IMR-90 (cell line): ENCODE data around the gene TTLL11. TPM values are rescaled to one million over a fixed set of nuclear protein-coding genes. Genes with fewer than 3 reads are reported as not detected.

ENCODE experiments used
- ATAC-seq: fragments of 200-7000 bp; cut with Tn5 transposase; 2 replicates; pipeline ENCODE4 v1.9.1; 2020; ENCODE audit warnings: low read depth, mild to moderate bottlenecking, moderate library complexity
- BruUV-seq: library from RNA; stranded (reverse); fragments of 400-500 nt; replicated peaks from 2 replicates; lab custom pipeline; 2021; lab: Mats Ljungman, UMichigan
- CTCF ChIA-PET: fragments of 300-600 bp; formaldehyde crosslinking; extraction: SDS; loops from one replicate; lab custom pipeline; 2021; ENCODE audit warnings: antibody characterized with exemption; lab: Yijun Ruan, JAX
- POLR2A ChIA-PET: fragments of 300-600 bp; sonication (Branson Sonifier 250); formaldehyde crosslinking; loops from one replicate; lab custom pipeline; 2022; ENCODE audit warnings: antibody characterized with exemption; ENCODE audit not compliant: unreplicated experiment; lab: Charles Lee
- DNase-seq: peaks from one replicate; pipeline ENCODE4 v3.0.0; 2013
- H2AFZ ChIP-seq: replicated peaks from 2 replicates; pipeline ENCODE3; 2013; ENCODE audit warnings: low read length, mild to moderate bottlenecking; ENCODE audit not compliant: poor library complexity
- H2AK5ac ChIP-seq: 2 replicates; pipeline ENCODE4 v1.6.1; 2013; ENCODE audit warnings: low read depth, low read length, inconsistent platforms
- H2AK9ac ChIP-seq: replicated peaks from 2 replicates; pipeline ENCODE3; 2013; ENCODE audit warnings: mild to moderate bottlenecking, low read depth, low read length, moderate library complexity; ENCODE audit not compliant: poor library complexity
- H2BK120ac ChIP-seq: 2 replicates; pipeline ENCODE4 v1.6.1; 2013; ENCODE audit warnings: low read depth, low read length, inconsistent platforms
- H2BK15ac ChIP-seq: 3 replicates; pipeline ENCODE4 v1.6.1; 2013; ENCODE audit warnings: low read depth, low read length, inconsistent platforms
- H2BK20ac ChIP-seq: 2 replicates; pipeline ENCODE4 v1.6.1; 2013; ENCODE audit warnings: low read depth, mild to moderate bottlenecking, inconsistent platforms, low read length, moderate library complexity
- H2BK5ac ChIP-seq: 2 replicates; pipeline ENCODE4 v1.6.1; 2013; ENCODE audit warnings: mild to moderate bottlenecking, low read depth, low read length, inconsistent platforms; ENCODE audit not compliant: poor library complexity, severe bottlenecking
- H3K14ac ChIP-seq: replicated peaks from 2 replicates; pipeline ENCODE4 v1.6.1; 2013; ENCODE audit warnings: low read depth, low read length, inconsistent platforms
- H3K18ac ChIP-seq: 2 replicates; pipeline ENCODE4 v1.6.1; 2013; ENCODE audit warnings: low read depth, low read length, control low read depth
- H3K23ac ChIP-seq: 2 replicates; pipeline ENCODE4 v1.6.1; 2013; ENCODE audit warnings: low read depth, low read length, inconsistent platforms
- H3K27ac ChIP-seq: 2 replicates; pipeline ENCODE4 v1.5.1; 2013; ENCODE audit warnings: mild to moderate bottlenecking, control low read depth, low read length; ENCODE audit not compliant: insufficient read depth
- H3K27me3 ChIP-seq: 2 replicates; pipeline ENCODE4 v1.6.1; 2013; ENCODE audit warnings: low read length; ENCODE audit not compliant: control insufficient read depth, insufficient read depth
- H3K36me3 ChIP-seq: 2 replicates; pipeline ENCODE4 v1.6.1; 2013; ENCODE audit warnings: low read length, mixed read lengths; ENCODE audit not compliant: control insufficient read depth, insufficient read depth
- H3K4ac ChIP-seq: 2 replicates; pipeline ENCODE4 v1.6.1; 2013; ENCODE audit warnings: low read depth, low read length, inconsistent platforms
- H3K4me1 ChIP-seq: 2 replicates; pipeline ENCODE4 v1.6.1; 2013; ENCODE audit warnings: low read length, mixed read lengths; ENCODE audit not compliant: control insufficient read depth, insufficient read depth
- H3K4me2 ChIP-seq: 2 replicates; pipeline ENCODE4 v1.6.1; 2013; ENCODE audit warnings: low read depth, mild to moderate bottlenecking, control low read depth, low read length, moderate library complexity
- H3K4me3 ChIP-seq: 2 replicates; pipeline ENCODE4 v1.5.1; 2013; ENCODE audit warnings: low read depth, mild to moderate bottlenecking, control low read depth, low read length, moderate library complexity; ENCODE audit not compliant: insufficient read depth
- H3K56ac ChIP-seq: 2 replicates; pipeline ENCODE4 v1.6.1; 2013; ENCODE audit warnings: low read length, inconsistent platforms; ENCODE audit not compliant: insufficient read depth; ENCODE audit errors: extremely low read depth
- H3K79me1 ChIP-seq, 2 experiments: 2 replicates each; pipeline ENCODE4 v1.6.1; 2013; ENCODE audit warnings: low read length in 2 of 2, inconsistent platforms in 1 of 2, low read depth in 1 of 2
- H3K9ac ChIP-seq: 2 replicates; pipeline ENCODE4 v1.6.1; 2013; ENCODE audit warnings: low read depth, low read length, control low read depth
- H3K9me1 ChIP-seq: 2 replicates; pipeline ENCODE4 v1.6.1; 2013; ENCODE audit warnings: low read length, inconsistent platforms; ENCODE audit not compliant: insufficient read depth
- H3K9me3 ChIP-seq: 2 replicates; pipeline ENCODE4 v1.6.1; 2013; ENCODE audit warnings: low read length; ENCODE audit not compliant: control insufficient read depth, insufficient read depth
- H4K20me1 ChIP-seq: 2 replicates; pipeline ENCODE4 v1.6.1; 2013; ENCODE audit warnings: low read length, inconsistent platforms; ENCODE audit not compliant: insufficient read depth
- H4K5ac ChIP-seq: 2 replicates; pipeline ENCODE4 v1.6.1; 2013; ENCODE audit warnings: mild to moderate bottlenecking, low read depth, low read length, control low read depth
- H4K8ac ChIP-seq, 2 experiments: 2 replicates each; pipeline ENCODE4 v1.6.1; 2013; ENCODE audit warnings: low read depth in 2 of 2, low read length in 2 of 2, control low read depth in 1 of 2, inconsistent platforms in 1 of 2
- H4K91ac ChIP-seq: 2 replicates; pipeline ENCODE4 v1.6.1; 2013; ENCODE audit warnings: low read depth, low read length, inconsistent platforms; ENCODE audit not compliant: insufficient read depth
- BHLHE40 ChIP-seq: fragments of 150-350 bp; IDR thresholded peaks from 2 replicates; pipeline ENCODE4 v1.6.1; 2016; ENCODE audit warnings: mild to moderate bottlenecking, low read depth, low read length
- CEBPB ChIP-seq: IDR thresholded peaks from 2 replicates; pipeline ENCODE4 v1.6.1; 2012; ENCODE audit warnings: low read depth, low read length, improper control_type of control experiment
- CHD1 ChIP-seq: IDR thresholded peaks from 2 replicates; pipeline ENCODE4 v1.6.1; 2012; ENCODE audit warnings: low read depth, low read length, improper control_type of control experiment
- CTCF ChIP-seq: conservative IDR thresholded peaks from 2 replicates; pipeline ENCODE4 v1.5.1; 2012; ENCODE audit warnings: mild to moderate bottlenecking, low read depth, low read length, improper control_type of control experiment
- ELK1 ChIP-seq: fragments of 150-350 bp; IDR thresholded peaks from 2 replicates; pipeline ENCODE4 v1.6.1; 2016; ENCODE audit warnings: low read depth, mild to moderate bottlenecking, low read length, moderate library complexity, borderline replicate concordance
- FOS ChIP-seq: fragments of 150-350 bp; IDR thresholded peaks from 2 replicates; pipeline ENCODE4 v1.6.1; 2016; ENCODE audit warnings: low read depth, low read length
- MAFK ChIP-seq: IDR thresholded peaks from 2 replicates; pipeline ENCODE4 v1.6.1; 2012; ENCODE audit warnings: low read depth, low read length, improper control_type of control experiment
- MAZ ChIP-seq: IDR thresholded peaks from 2 replicates; pipeline ENCODE4 v1.6.1; 2012; ENCODE audit warnings: low read depth, mild to moderate bottlenecking, low read length, improper control_type of control experiment, moderate library complexity, borderline replicate concordance
- MXI1 ChIP-seq: IDR thresholded peaks from 2 replicates; pipeline ENCODE4 v1.6.1; 2012; ENCODE audit warnings: low read depth, mild to moderate bottlenecking, low read length, moderate library complexity, borderline replicate concordance
- NFE2L2 ChIP-seq: fragments of 150-350 bp; IDR thresholded peaks from 2 replicates; pipeline ENCODE4 v1.6.1; 2016; ENCODE audit warnings: low read depth, mild to moderate bottlenecking, low read length
- POLR2A ChIP-seq: IDR thresholded peaks from 2 replicates; pipeline ENCODE4 v1.6.1; 2012; ENCODE audit warnings: mild to moderate bottlenecking, low read depth, low read length
- RAD21 ChIP-seq: IDR thresholded peaks from 2 replicates; pipeline ENCODE4 v1.6.1; 2012; ENCODE audit warnings: low read length, improper control_type of control experiment
- RCOR1 ChIP-seq: IDR thresholded peaks from 2 replicates; pipeline ENCODE4 v1.6.1; 2012; ENCODE audit warnings: mild to moderate bottlenecking, low read length, improper control_type of control experiment; ENCODE audit not compliant: insufficient replicate concordance
- RFX5 ChIP-seq: IDR thresholded peaks from 2 replicates; pipeline ENCODE4 v1.8.0; 2012; ENCODE audit warnings: low read depth, mild to moderate bottlenecking, low read length, moderate library complexity
- SMC3 ChIP-seq: fragments of 150-350 bp; IDR thresholded peaks from 2 replicates; pipeline ENCODE4 v1.6.1; 2016; ENCODE audit warnings: low read depth, mild to moderate bottlenecking, antibody characterized with exemption, low read length, moderate library complexity
- USF2 ChIP-seq: fragments of 150-350 bp; IDR thresholded peaks from 2 replicates; pipeline ENCODE4 v1.6.1; 2017; ENCODE audit warnings: mild to moderate bottlenecking, antibody characterized with exemption, low read length, low read depth
- WGBS, 2 experiments: methylation state at CpG; one replicate each; pipeline versions ENCODE4 v1.1.5 to v1.1.7; 2013; ENCODE audit warnings: missing lambda C conversion rate in 2 of 2; ENCODE audit not compliant: insufficient read length in 1 of 2; ENCODE audit errors: extremely low coverage in 2 of 2; 5-methylcytosine and 5-hydroxymethylcytosine counted together
- dilution Hi-C: fragments of 300-500 bp; cut with HindIII; formaldehyde crosslinking; loops from one replicate; pipeline ENCODE4 v1.14.3; 2018; ENCODE audit warnings: low sequenced_read_pairs; ENCODE audit not compliant: unreplicated experiment
- in situ Hi-C: fragments of 300-500 bp; cut with MboI; formaldehyde crosslinking; loops from 3 replicates; pipeline ENCODE4 v1.14.3; 2019; ENCODE audit warnings: low sequenced_read_pairs, inconsistent platforms, mixed read lengths
- intact Hi-C: fragments of 100-400 bp; cut with micrococcal nuclease; formaldehyde crosslinking; loops from 2 replicates; pipeline ENCODE4 v1.10.0; 2022
- polyA plus RNA-seq, 3 experiments: library from polyadenylated mRNA; depleted of rRNA; stranded (reverse); fragments of >200 nt; gene quantifications; 2 replicates each; pipeline ENCODE4 v1.2.3, GENCODE V29; 2012; ENCODE audit warnings: low replicate concordance in 1 of 3
- total RNA-seq: library from RNA; depleted of rRNA; stranded (reverse); fragments of >200 nt; gene quantifications from 2 replicates; pipeline ENCODE4 v1.2.3, GENCODE V29; 2012

The TTLL11 gene
- total and polyA plus RNA-seq, 2 of the 4 experiments (the other 2 are of a cell fraction) = 2.0 to 4.6 TPM

GRCh38 chr9:121900163-121900562, 192.9 kb downstream of the TTLL11 start:
- DNase-seq (no peak), ATAC-seq (no peak)
- Histone ChIP-seq H3K56ac (no peak overlapping the region), H3K27ac (no peak overlapping the region), H3K79me1 (peaks cover 0 to 11% of the 10 kb centered on the region in 2 experiments; a peak in 1 of 4 replicates), H3K9me1 (peaks cover 16% of the 10 kb centered on the region), H3K4me3 (no peak overlapping the region), H4K5ac (no peak overlapping the region), H4K20me1 (peaks cover 2% of the 10 kb centered on the region; the same call in 1 of the 2 replicates), H3K9ac (no peak overlapping the region), H4K91ac (no peak overlapping the region), H3K4me1 (peaks cover 11% of the 10 kb centered on the region), H2BK15ac (no peak overlapping the region), H3K14ac (no peak overlapping the region; the same call in 1 of the 2 replicates), H3K4ac (no peak overlapping the region), H3K23ac (no peak overlapping the region), H2AK5ac (peak overlapping the region; percentile 19; the same call in 1 of the 2 replicates), H2BK120ac (no peak overlapping the region), H2BK20ac (peak overlapping the region; percentile 20; the same call in 1 of the 2 replicates), H3K18ac (no peak overlapping the region), H3K9me3 (no peaks in the 10 kb centered on the region), H3K27me3 (no peaks in the 10 kb centered on the region), H4K8ac (no peak overlapping the region), H2BK5ac (no peak overlapping the region), H3K36me3 (no peaks in the 10 kb centered on the region), H2AK9ac (no peak overlapping the region), H2AFZ (no peak overlapping the region), H3K4me2 (no peak overlapping the region)
- no TSS peak for BruUV-seq
- intact Hi-C loops (loop anchor here (5.0 kb wide), 1 partner anchor 92 kb away; no protein-coding TSS in a partner anchor), dilution Hi-C loops (no loop called here), in situ Hi-C loops (no loop called here)
- CTCF ChIA-PET = no interaction called here
- POLR2A ChIA-PET = no interaction called here
- 100% methylated on average over 2 of the region's 5 CpGs; no CpG with 5 or more reads in 1 of the 2 experiments for WGBS, 2 experiments
- TF ChIP-seq POLR2A (no peak), MAFK (no peak), NFE2L2 (no peak), CTCF (no peak), FOS (no peak), MAZ (no peak), RCOR1 (no peak), ELK1 (no peak), RAD21 (no peak), BHLHE40 (no peak), RFX5 (no peak), USF2 (no peak), SMC3 (no peak), CEBPB (no peak), MXI1 (no peak), CHD1 (no peak)
